B cell (primary cell): ENCODE data around the gene LYSMD1. TPM values are rescaled to one million over a fixed set of nuclear protein-coding genes. Genes with fewer than 3 reads are reported as not detected.

Experiments used
- ATAC-seq: fragments of 200-7000 bp; cut with Tn5 transposase; one replicate; pipeline ENCODE4 v1.10.0; 2021; ENCODE audit warnings: low read depth, mild to moderate bottlenecking, moderate number of reproducible peaks, moderate library complexity
- CTCF ChIA-PET: fragments of 350-600 bp; sonication (Branson Sonifier 250); formaldehyde crosslinking; loops from one replicate; lab custom pipeline; 2021; ENCODE audit warnings: antibody characterized with exemption, inconsistent platforms; lab: Charles Lee
- POLR2A ChIA-PET: fragments of 350-600 bp; sonication (Branson Sonifier 250); formaldehyde crosslinking; loops from one replicate; lab custom pipeline; 2021; ENCODE audit warnings: antibody characterized with exemption; lab: Charles Lee
- DNase-seq: peaks from one replicate; pipeline ENCODE4 v3.0.0; 2013
- H2AFZ ChIP-seq: 2 replicates; pipeline ENCODE4 v1.6.1; 2012; ENCODE audit warnings: mild to moderate bottlenecking, low read depth, low read length; ENCODE audit not compliant: insufficient read depth, poor library complexity, severe bottlenecking
- H3K27ac ChIP-seq, 2 donors: 1 replicate in 1 of 2; 2 replicates in 1 of 2; pipeline ENCODE4 v1.5.1; 2012 to 2013; ENCODE audit warnings: low read length in 2 of 2, mild to moderate bottlenecking in 2 of 2, moderate library complexity in 1 of 2
- H3K27me3 ChIP-seq, 4 experiments: fragments of 200-600 bp in 1 of 4; sonication (generic) in 1 of 4; replicated peaks in 1 of 4; 1 replicate in 2 of 4; 2 replicates in 2 of 4; pipeline versions ENCODE4 v1.6.1 to v1.7.0; 2013 to 2016; ENCODE audit warnings: low read length in 3 of 4, mild to moderate bottlenecking in 2 of 4, mixed read lengths in 1 of 4, moderate library complexity in 1 of 4; ENCODE audit not compliant: insufficient read depth in 4 of 4, control insufficient read depth in 3 of 4; ENCODE audit errors: control extremely low read depth in 1 of 4
- H3K36me3 ChIP-seq, 2 experiments: replicated peaks in 1 of 2; 1 replicate in 1 of 2; 2 replicates in 1 of 2; pipeline versions ENCODE4 v1.6.1 to v1.7.1; 2013; ENCODE audit warnings: low read length in 1 of 2; ENCODE audit not compliant: insufficient read depth in 2 of 2, control insufficient read depth in 1 of 2; ENCODE audit errors: control extremely low read depth in 1 of 2, extremely low read depth in 1 of 2
- H3K4me1 ChIP-seq, 2 donors: fragments of 200-600 bp in 1 of 2; sonication (generic) in 1 of 2; 1 replicate in 1 of 2; 2 replicates in 1 of 2; pipeline versions ENCODE4 v1.5.1 to v1.6.1; 2013 to 2017; ENCODE audit warnings: low read length in 2 of 2; ENCODE audit not compliant: control insufficient read depth in 2 of 2, insufficient read depth in 2 of 2
- H3K4me2 ChIP-seq: replicated peaks from 2 replicates; pipeline ENCODE3; 2012; ENCODE audit warnings: mild to moderate bottlenecking, low read depth, low read length; ENCODE audit not compliant: poor library complexity, severe bottlenecking
- H3K4me3 ChIP-seq, 5 experiments: fragments of 200-600 bp in 1 of 5; sonication (generic) in 1 of 5; 1 replicate in 3 of 5; 2 replicates in 2 of 5; pipeline versions ENCODE4 v1.5.1 to v1.7.0; 2011 to 2016; ENCODE audit warnings: low read length in 4 of 5, mild to moderate bottlenecking in 4 of 5, low read depth in 2 of 5, control low read depth in 1 of 5, moderate library complexity in 1 of 5; ENCODE audit not compliant: insufficient read depth in 1 of 5; ENCODE audit errors: control extremely low read depth in 1 of 5, extremely low read depth in 1 of 5
- H3K79me2 ChIP-seq: fragments of 200-600 bp; sonication (generic); one replicate; pipeline ENCODE4 v1.6.0; 2016; ENCODE audit warnings: low read length; ENCODE audit not compliant: control insufficient read depth, insufficient read depth
- H3K9ac ChIP-seq: fragments of 200-600 bp; sonication (generic); 2 replicates; pipeline ENCODE4 v1.6.1; 2017; ENCODE audit warnings: mild to moderate bottlenecking, low read length, moderate library complexity
- H3K9me3 ChIP-seq, 3 donors: one replicate each; pipeline versions ENCODE4 v1.6.1 to v1.7.1; 2013; ENCODE audit warnings: low read length in 2 of 3; ENCODE audit not compliant: control insufficient read depth in 2 of 3, insufficient read depth in 1 of 3; ENCODE audit errors: control extremely low read depth in 1 of 3
- H4K20me1 ChIP-seq: 2 replicates; pipeline ENCODE4 v1.6.0; 2012; ENCODE audit warnings: mild to moderate bottlenecking, low read length; ENCODE audit not compliant: insufficient read depth, control insufficient read depth, poor library complexity, severe bottlenecking
- H3K27ac Mint-ChIP-seq: one replicate; pipeline ENCODE4 v1.8.0; 2021; ENCODE audit warnings: mixed read lengths
- H3K27me3 Mint-ChIP-seq: one replicate; pipeline ENCODE4 v1.8.0; 2021; ENCODE audit warnings: mixed read lengths
- H3K4me1 Mint-ChIP-seq: one replicate; pipeline ENCODE4 v1.8.0; 2021; ENCODE audit warnings: mixed read lengths
- H3K4me3 Mint-ChIP-seq: one replicate; pipeline ENCODE4 v1.8.0; 2021; ENCODE audit warnings: mixed read lengths
- H3K9me3 Mint-ChIP-seq: one replicate; pipeline ENCODE4 v1.8.0; 2022; ENCODE audit warnings: mixed read lengths; ENCODE audit not compliant: insufficient read depth
- CTCF ChIP-seq: fragments of 200-600 bp; IDR thresholded peaks from one replicate; pipeline ENCODE4 v1.8.0; 2022; ENCODE audit warnings: antibody characterized with exemption, mild to moderate bottlenecking
- EZH2 ChIP-seq: IDR thresholded peaks from 2 replicates; pipeline ENCODE4 v1.6.1; 2012; ENCODE audit warnings: borderline replicate concordance, low read depth, mild to moderate bottlenecking, moderate library complexity, low read length; ENCODE audit not compliant: insufficient read depth, poor library complexity, severe bottlenecking
- WGBS: methylation state at CpG from one replicate; pipeline ENCODE4 v1.1.5; 2013; ENCODE audit warnings: missing lambda C conversion rate; ENCODE audit not compliant: insufficient coverage; 5-methylcytosine and 5-hydroxymethylcytosine counted together
- intact Hi-C: fragments of 100-400 bp; cut with micrococcal nuclease; formaldehyde crosslinking; loops from one replicate; pipeline ENCODE4 v1.10.0; 2022
- polyA plus RNA-seq: library from polyadenylated mRNA; depleted of rRNA; stranded (reverse); fragments of >200 nt; gene quantifications from 2 replicates; pipeline ENCODE4 v1.2.3, GENCODE V29; 2012
- total RNA-seq, 2 donors: library from RNA; stranded (reverse); fragments of 120-200 nt in 1 of 2; gene quantifications; 1 replicate in 1 of 2; 2 replicates in 1 of 2; pipeline versions ENCODE4 v1.2.3 to v1.2.4, GENCODE V29; 2013 to 2022

Gene LYSMD1
- total and polyA plus RNA-seq, 2 donors (not counting 1 experiment from before 2014, with no cell fraction given), result 1.4 to 5.8 TPM

GRCh38 chr1:151130987-151131586 is 34.6 kb downstream of the LYSMD1 start:
- Histone ChIP-seq H3K4me3 (peak overlapping the region in 4 of 5 experiments; percentile 42 to 58 (median 51)), H3K27me3 (peaks cover 0 to 4% (median 0%) of the 10 kb centered on the region in 4 experiments), H3K4me1 (peaks cover 6 to 15% of the 10 kb centered on the region in 2 donors), H3K4me2 (peak overlapping the region; percentile 76), H4K20me1 (no peaks in the 10 kb centered on the region), H3K27ac (peak overlapping the region; percentile 46 to 53), H3K79me2 (no peaks in the 10 kb centered on the region), H3K36me3 (no peaks in the 10 kb centered on the region), H3K9ac (peak overlapping the region; percentile 58), H2AFZ (peak overlapping the region; percentile 82), H3K9me3 (no peaks in the 10 kb centered on the region)
- H3K4me1 Mint-ChIP-seq, result peaks cover 14% of the 10 kb centered on the region
- TF ChIP-seq CTCF (no peak), EZH2 (no peak)
- WGBS, result 7% methylated on average over 44 of the region's 45 CpGs
- DNase-seq, result peak; percentile 89
- POLR2A ChIA-PET, result interaction anchor here (0.8 to 1.2 kb wide), 3 partner anchors 25 to 68 kb away, joined by 3 to 4 read pairs (median 3); partner anchors contain the start of genes PIP5K1A and TNFAIP8L2
- intact Hi-C loops, result loop anchor here (1.0 to 2.0 kb wide), 3 partner anchors 15 to 60 kb away; partner anchors contain the start of genes SEMA6C and TNFAIP8L2
- peak overlapping the region; percentile 89 for H3K4me3 Mint-ChIP-seq
- H3K9me3 Mint-ChIP-seq, result no peaks in the 10 kb centered on the region
- peak overlapping the region; percentile 92 for H3K27ac Mint-ChIP-seq
- peak; percentile 100 for ATAC-seq
- H3K27me3 Mint-ChIP-seq, result no peaks in the 10 kb centered on the region
- CTCF ChIA-PET, result interaction anchor here (1.1 to 3.1 kb wide), 8 partner anchors 13 to 157 kb away, joined by 3 to 21 read pairs (median 5); partner anchors contain the start of genes CERS2 and TNFAIP8L2

- ChIA-PET POLR2A (interaction anchor here (0.7 kb wide), 1 partner anchor 14 kb away, joined by 10 read pairs; no protein-coding TSS in a partner anchor), CTCF (interaction anchor here (1.2 to 3.1 kb wide), 2 partner anchors 29 kb away, joined by 3 to 21 read pairs; no protein-coding TSS in a partner anchor)
- H3K27me3 ChIP-seq, result peaks cover 0 to 4% (median 0%) of the 10 kb centered on the region in 4 experiments
- H3K4me3 ChIP-seq, result no peak overlapping the region
- no peak overlapping the region for H3K9ac ChIP-seq
- H3K36me3 ChIP-seq, result peaks cover 0 to 6% of the 10 kb centered on the region in 2 experiments
- no peaks in the 10 kb centered on the region for H3K27me3 Mint-ChIP-seq
- DNase-seq (no peak), ATAC-seq (no peak)
- no peak overlapping the region for H3K27ac Mint-ChIP-seq
- no peaks in the 10 kb centered on the region for H3K9me3 ChIP-seq
- H3K4me1 Mint-ChIP-seq, result peaks cover 14% of the 10 kb centered on the region
- no peaks in the 10 kb centered on the region for H4K20me1 ChIP-seq
- no peak overlapping the region for H3K4me3 Mint-ChIP-seq
- no peaks in the 10 kb centered on the region for H3K79me2 ChIP-seq
- peaks cover 6 to 15% of the 10 kb centered on the region in 2 donors for H3K4me1 ChIP-seq
- no peak overlapping the region for H3K27ac ChIP-seq
- no peak for TF ChIP-seq CTCF
- TF ChIP-seq EZH2, result no peak
- no peak overlapping the region for H3K4me2 ChIP-seq
- no peaks in the 10 kb centered on the region for H3K9me3 Mint-ChIP-seq
- intact Hi-C loops, result no loop called here
- 92% methylated on average over 4 of the region's 6 CpGs for WGBS
- H2AFZ ChIP-seq, result no peak overlapping the region
These were observed 36.9 kb downstream of the LYSMD1 start for GRCh38 chr1:151128800-151129199.
